DND-41 (cell line): Measurements from ENCODE around the gene ZNF827.

Experiments used
- ATAC-seq: fragments of 200-7000 bp; cut with Tn5 transposase; 3 replicates; pipeline ENCODE4 v1.9.1; 2021; ENCODE audit warnings: low read depth; ENCODE audit not compliant: insufficient read depth
- DNase-seq: peaks from one replicate; pipeline ENCODE4 v3.0.0-alpha.2; 2020
- H2AFZ ChIP-seq: 2 replicates; pipeline ENCODE4 v1.6.0; 2012; ENCODE audit warnings: low read depth, low read length
- H3K27ac ChIP-seq: 2 replicates; pipeline ENCODE4 v1.5.1; 2012; ENCODE audit warnings: low read length, inconsistent platforms
- H3K27me3 ChIP-seq: fragments of 200-600 bp; sonication (generic); 2 replicates; pipeline ENCODE4 v1.6.0; 2012; ENCODE audit warnings: low read length, mild to moderate bottlenecking, inconsistent platforms; ENCODE audit not compliant: insufficient read depth, poor library complexity
- H3K36me3 ChIP-seq: 2 replicates; pipeline ENCODE4 v1.5.1; 2012; ENCODE audit warnings: low read length, inconsistent platforms; ENCODE audit not compliant: insufficient read depth
- H3K4me1 ChIP-seq: 2 replicates; pipeline ENCODE4 v1.5.1; 2012; ENCODE audit warnings: mild to moderate bottlenecking, low read length; ENCODE audit not compliant: insufficient read depth
- H3K4me2 ChIP-seq: 2 replicates; pipeline ENCODE4 v1.6.0; 2012; ENCODE audit warnings: mild to moderate bottlenecking, moderate library complexity, low read length, inconsistent platforms; ENCODE audit not compliant: insufficient read depth
- H3K4me3 ChIP-seq, 2 experiments: fragments of 200-600 bp in 1 of 2; shearing (Covaris generic) in 1 of 2; 2 replicates each; pipeline ENCODE4 v1.5.1; 2012 to 2016; ENCODE audit warnings: inconsistent platforms in 2 of 2, low read length in 2 of 2, mild to moderate bottlenecking in 2 of 2, low read depth in 1 of 2, moderate library complexity in 1 of 2
- H3K79me2 ChIP-seq: 2 replicates; pipeline ENCODE4 v1.6.0; 2012; ENCODE audit warnings: low read length, inconsistent platforms; ENCODE audit not compliant: insufficient read depth
- H3K9ac ChIP-seq: 2 replicates; pipeline ENCODE4 v1.6.0; 2012; ENCODE audit warnings: low read depth, mild to moderate bottlenecking, inconsistent platforms, low read length, moderate library complexity
- H3K9me3 ChIP-seq: 2 replicates; pipeline ENCODE4 v1.5.1; 2012; ENCODE audit warnings: low read length, moderate library complexity, mild to moderate bottlenecking, inconsistent platforms; ENCODE audit not compliant: insufficient read depth, severe bottlenecking
- H4K20me1 ChIP-seq: 2 replicates; pipeline ENCODE4 v1.6.0; 2012; ENCODE audit warnings: low read length; ENCODE audit not compliant: insufficient read depth
- CTCF ChIP-seq: IDR thresholded peaks from 2 replicates; pipeline ENCODE4 v1.5.1; 2012; ENCODE audit warnings: borderline replicate concordance, low read length, moderate library complexity, mild to moderate bottlenecking; ENCODE audit not compliant: poor library complexity, severe bottlenecking; ENCODE audit errors: extremely low read depth
- EZH2 ChIP-seq: IDR thresholded peaks from 3 replicates; pipeline ENCODE4 v1.6.1; 2012; ENCODE audit warnings: borderline replicate concordance, low read depth, mild to moderate bottlenecking, moderate library complexity, low read length, inconsistent platforms; ENCODE audit not compliant: severe bottlenecking

The ZNF827 gene

GRCh38 chr4:145822181-145822580 lies 116.4 kb downstream of the ZNF827 start:
- no peak overlapping the region for H3K4me2 ChIP-seq

GRCh38 chr4:145821766-145822165 lies 116.9 kb downstream of the ZNF827 start:
- DNase-seq (no peak), ATAC-seq (no peak)
- Histone ChIP-seq H3K4me1 (no peaks in the 10 kb centered on the region), H3K9me3 (no peaks in the 10 kb centered on the region), H3K9ac (no peak overlapping the region), H3K4me2 (no peak overlapping the region), H3K79me2 (no peaks in the 10 kb centered on the region), H3K27ac (no peak overlapping the region), H4K20me1 (no peaks in the 10 kb centered on the region), H3K36me3 (no peaks in the 10 kb centered on the region), H3K27me3 (no peaks in the 10 kb centered on the region), H2AFZ (no peak overlapping the region), H3K4me3 (no peak overlapping the region)
- TF ChIP-seq CTCF: no peak
- TF ChIP-seq EZH2: no peak

More at GRCh38 chr4:145822181-145822580, 116.4 kb downstream of the ZNF827 start:
- no peaks in the 10 kb centered on the region for H3K4me1 ChIP-seq
- no peak overlapping the region for H3K27ac ChIP-seq
- TF ChIP-seq EZH2: no peak
- TF ChIP-seq CTCF: no peak
- H3K9ac ChIP-seq: no peak overlapping the region
- no peaks in the 10 kb centered on the region for H3K36me3 ChIP-seq
- no peak for DNase-seq
- H3K27me3 ChIP-seq: no peaks in the 10 kb centered on the region
- no peak for ATAC-seq
- H3K79me2 ChIP-seq: no peaks in the 10 kb centered on the region
- no peak overlapping the region for H3K4me3 ChIP-seq
- no peaks in the 10 kb centered on the region for H4K20me1 ChIP-seq
- H3K9me3 ChIP-seq: no peaks in the 10 kb centered on the region
- no peak overlapping the region for H2AFZ ChIP-seq

- H3K27ac ChIP-seq: no peak overlapping the region
- H3K4me1 ChIP-seq: no peaks in the 10 kb centered on the region
- ATAC-seq: no peak
- no peak overlapping the region for H3K4me2 ChIP-seq
- no peaks in the 10 kb centered on the region for H3K79me2 ChIP-seq
- H3K27me3 ChIP-seq: no peaks in the 10 kb centered on the region
- no peak overlapping the region for H2AFZ ChIP-seq
- no peaks in the 10 kb centered on the region for H3K9me3 ChIP-seq
- no peak overlapping the region for H3K4me3 ChIP-seq
- no peak for DNase-seq
- no peaks in the 10 kb centered on the region for H4K20me1 ChIP-seq
- no peak overlapping the region for H3K9ac ChIP-seq
- H3K36me3 ChIP-seq: no peaks in the 10 kb centered on the region
- no peak for TF ChIP-seq EZH2
- TF ChIP-seq CTCF: no peak
Measured at GRCh38 chr4:145820407-145820806, 118.2 kb downstream of the ZNF827 start.

GRCh38 chr4:145819853-145820181 lies 118.8 kb downstream of the ZNF827 start:
- TF ChIP-seq CTCF (no peak), EZH2 (no peak)
- no peak for ATAC-seq
- H3K4me1 ChIP-seq: no peaks in the 10 kb centered on the region
- DNase-seq: no peak
- H3K36me3 ChIP-seq: no peaks in the 10 kb centered on the region
- no peak overlapping the region for H3K4me3 ChIP-seq
- H2AFZ ChIP-seq: no peak overlapping the region
- H3K9ac ChIP-seq: no peak overlapping the region
- H3K4me2 ChIP-seq: no peak overlapping the region
- no peaks in the 10 kb centered on the region for H3K27me3 ChIP-seq
- no peak overlapping the region for H3K27ac ChIP-seq
- no peaks in the 10 kb centered on the region for H3K9me3 ChIP-seq
- no peaks in the 10 kb centered on the region for H4K20me1 ChIP-seq
- no peaks in the 10 kb centered on the region for H3K79me2 ChIP-seq
